DOHH2 (cell line): ENCODE results near the gene OOSP4A.

ENCODE experiments used
- H3F3A ChIP-seq: fragments of 200-600 bp; sonication (generic), shearing (Covaris generic); 2 replicates; pipeline ENCODE4 v1.6.0; 2016; ENCODE audit warnings: antibody characterized with exemption, mild to moderate bottlenecking; ENCODE audit not compliant: control insufficient read depth, insufficient read depth
- H3K27ac ChIP-seq: fragments of 200-600 bp; sonication (generic); 2 replicates; pipeline ENCODE4 v1.5.1; 2014; ENCODE audit warnings: low read depth, mild to moderate bottlenecking, low read length, moderate library complexity
- H3K27me3 ChIP-seq: fragments of 200-600 bp; sonication (generic); 2 replicates; pipeline ENCODE4 v1.6.1; 2014; ENCODE audit warnings: mild to moderate bottlenecking, low read length, mixed read lengths; ENCODE audit not compliant: control insufficient read depth
- H3K36me3 ChIP-seq: fragments of 200-600 bp; sonication (generic); 2 replicates; pipeline ENCODE4 v1.6.1; 2014; ENCODE audit warnings: mild to moderate bottlenecking, low read length, moderate library complexity, mixed read lengths; ENCODE audit not compliant: control insufficient read depth
- H3K4me1 ChIP-seq: fragments of 200-600 bp; sonication (generic); 2 replicates; pipeline ENCODE4 v1.6.1; 2014; ENCODE audit warnings: mild to moderate bottlenecking, low read length, mixed read lengths; ENCODE audit not compliant: control insufficient read depth
- H3K4me2 ChIP-seq: fragments of 200-600 bp; sonication (generic); 2 replicates; pipeline ENCODE4 v1.6.0; 2014; ENCODE audit warnings: mild to moderate bottlenecking, low read length, moderate library complexity
- H3K4me3 ChIP-seq: fragments of 200-600 bp; sonication (generic); 2 replicates; pipeline ENCODE4 v1.5.1; 2014; ENCODE audit warnings: mild to moderate bottlenecking, low read length, mixed read lengths
- H3K79me2 ChIP-seq: fragments of 200-600 bp; sonication (generic); 2 replicates; pipeline ENCODE4 v1.6.1; 2014; ENCODE audit warnings: mild to moderate bottlenecking, low read length, mixed read lengths; ENCODE audit not compliant: control insufficient read depth
- H3K9me2 ChIP-seq: fragments of 200-600 bp; sonication (generic); replicated peaks from 2 replicates; pipeline ENCODE4 v1.6.1; 2014; ENCODE audit warnings: mild to moderate bottlenecking, low read length, mixed read lengths; ENCODE audit not compliant: control insufficient read depth
- H3K9me3 ChIP-seq: fragments of 200-600 bp; sonication (generic); 2 replicates; pipeline ENCODE4 v1.6.1; 2014; ENCODE audit warnings: antibody characterized with exemption, low read length, mixed read lengths; ENCODE audit not compliant: control insufficient read depth, insufficient read depth
- H4K20me1 ChIP-seq: fragments of 200-600 bp; sonication (generic); 2 replicates; pipeline ENCODE4 v1.6.0; 2014; ENCODE audit warnings: low read depth, mild to moderate bottlenecking, antibody characterized with exemption, low read length, moderate library complexity; ENCODE audit not compliant: control insufficient read depth, insufficient read depth
- EZH2phosphoT487 ChIP-seq: fragments of 200-600 bp; sonication (generic); IDR thresholded peaks from 2 replicates; pipeline ENCODE4 v1.6.1; 2017; ENCODE audit warnings: borderline replicate concordance, mild to moderate bottlenecking, antibody characterized with exemption, low read length, moderate library complexity, mixed read lengths
- TF ChIP-seq, protein P1 (sequence below): fragments of 200-600 bp; sonication (generic); IDR thresholded peaks from one replicate; pipeline ENCODE4 v1.5.1; 2014; ENCODE audit warnings: antibody characterized with exemption, mild to moderate bottlenecking, low read depth, low read length; ENCODE audit not compliant: poor library complexity, severe bottlenecking

OOSP4A gene

DNA sequence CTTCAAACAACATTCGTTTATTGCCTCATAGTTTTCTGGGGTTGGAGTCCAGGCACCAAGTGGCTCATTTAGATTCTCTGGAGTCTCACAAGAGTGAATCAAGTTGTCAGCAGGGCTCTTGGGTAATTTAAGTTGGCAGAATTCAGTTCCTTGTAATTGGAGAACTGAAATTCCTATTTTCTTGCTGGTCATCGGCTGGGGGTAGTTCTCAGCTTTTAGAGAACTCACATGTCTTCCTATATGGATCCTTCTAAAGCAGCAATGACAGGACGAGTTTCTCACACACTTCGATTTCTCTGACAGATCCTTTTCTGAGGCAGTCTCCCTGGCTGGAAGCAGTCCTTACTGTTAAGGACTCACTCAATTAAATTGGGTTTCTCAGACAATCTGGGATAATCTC lies 35.9 kb downstream of the OOSP4A start:
- no peaks in the 10 kb centered on the region for H3K9me2 ChIP-seq
- no peaks in the 10 kb centered on the region for H4K20me1 ChIP-seq
- H3K9me3 ChIP-seq = no peaks in the 10 kb centered on the region
- H3K79me2 ChIP-seq = no peaks in the 10 kb centered on the region
- no peak overlapping the region for H3K4me3 ChIP-seq
- H3K36me3 ChIP-seq = no peaks in the 10 kb centered on the region
- no peaks in the 10 kb centered on the region for H3K4me1 ChIP-seq
- no peaks in the 10 kb centered on the region for H3K27me3 ChIP-seq
- no peak overlapping the region for H3K27ac ChIP-seq
- no peaks in the 10 kb centered on the region for H3F3A ChIP-seq
- H3K4me2 ChIP-seq = no peak overlapping the region
- TF ChIP-seq EZH2phosphoT487 = no peak
- TF ChIP-seq, protein P1, sequence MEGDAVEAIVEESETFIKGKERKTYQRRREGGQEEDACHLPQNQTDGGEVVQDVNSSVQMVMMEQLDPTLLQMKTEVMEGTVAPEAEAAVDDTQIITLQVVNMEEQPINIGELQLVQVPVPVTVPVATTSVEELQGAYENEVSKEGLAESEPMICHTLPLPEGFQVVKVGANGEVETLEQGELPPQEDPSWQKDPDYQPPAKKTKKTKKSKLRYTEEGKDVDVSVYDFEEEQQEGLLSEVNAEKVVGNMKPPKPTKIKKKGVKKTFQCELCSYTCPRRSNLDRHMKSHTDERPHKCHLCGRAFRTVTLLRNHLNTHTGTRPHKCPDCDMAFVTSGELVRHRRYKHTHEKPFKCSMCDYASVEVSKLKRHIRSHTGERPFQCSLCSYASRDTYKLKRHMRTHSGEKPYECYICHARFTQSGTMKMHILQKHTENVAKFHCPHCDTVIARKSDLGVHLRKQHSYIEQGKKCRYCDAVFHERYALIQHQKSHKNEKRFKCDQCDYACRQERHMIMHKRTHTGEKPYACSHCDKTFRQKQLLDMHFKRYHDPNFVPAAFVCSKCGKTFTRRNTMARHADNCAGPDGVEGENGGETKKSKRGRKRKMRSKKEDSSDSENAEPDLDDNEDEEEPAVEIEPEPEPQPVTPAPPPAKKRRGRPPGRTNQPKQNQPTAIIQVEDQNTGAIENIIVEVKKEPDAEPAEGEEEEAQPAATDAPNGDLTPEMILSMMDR = no peak

DNA sequence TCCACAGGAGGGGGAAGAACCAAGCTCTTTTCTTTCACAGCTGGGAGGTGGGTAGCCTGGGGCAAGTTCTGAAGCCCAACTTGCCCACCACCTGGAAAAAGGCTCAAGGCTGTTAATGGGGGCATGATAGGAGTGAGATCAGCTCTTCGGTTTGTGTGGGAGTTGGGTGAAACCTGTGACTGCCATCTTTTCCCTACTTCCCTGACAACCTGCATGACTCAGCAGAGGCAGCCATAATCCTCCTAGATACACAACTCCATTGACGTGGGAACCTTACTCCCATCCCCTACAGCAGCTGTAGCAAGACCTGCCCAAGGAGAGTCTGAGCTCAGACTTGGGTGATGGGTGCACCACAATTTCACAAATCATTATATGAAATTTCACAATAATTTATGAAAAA lies 39.9 kb downstream of the OOSP4A start:
- Histone ChIP-seq H3K79me2 (no peaks in the 10 kb centered on the region), H3K36me3 (no peaks in the 10 kb centered on the region), H3K27ac (no peak overlapping the region), H3K4me2 (no peak overlapping the region), H3K9me3 (no peaks in the 10 kb centered on the region), H4K20me1 (no peaks in the 10 kb centered on the region), H3K4me1 (no peaks in the 10 kb centered on the region), H3K4me3 (no peak overlapping the region), H3F3A (no peaks in the 10 kb centered on the region), H3K27me3 (no peaks in the 10 kb centered on the region), H3K9me2 (no peaks in the 10 kb centered on the region)
- TF ChIP-seq EZH2phosphoT487 = no peak
- TF ChIP-seq, protein P1 = no peak

- Histone ChIP-seq H3K4me3 (no peak overlapping the region), H3K36me3 (no peaks in the 10 kb centered on the region), H3K27ac (no peak overlapping the region), H4K20me1 (no peaks in the 10 kb centered on the region), H3K4me2 (no peak overlapping the region), H3K27me3 (no peaks in the 10 kb centered on the region), H3K9me2 (no peaks in the 10 kb centered on the region), H3F3A (no peaks in the 10 kb centered on the region), H3K9me3 (no peaks in the 10 kb centered on the region), H3K79me2 (no peaks in the 10 kb centered on the region), H3K4me1 (no peaks in the 10 kb centered on the region)
- TF ChIP-seq EZH2phosphoT487 = no peak
- TF ChIP-seq, protein P1 = no peak
Measured at GRCh38 chr11:60005360-60005759, 41.5 kb downstream of the OOSP4A start.

DNA sequence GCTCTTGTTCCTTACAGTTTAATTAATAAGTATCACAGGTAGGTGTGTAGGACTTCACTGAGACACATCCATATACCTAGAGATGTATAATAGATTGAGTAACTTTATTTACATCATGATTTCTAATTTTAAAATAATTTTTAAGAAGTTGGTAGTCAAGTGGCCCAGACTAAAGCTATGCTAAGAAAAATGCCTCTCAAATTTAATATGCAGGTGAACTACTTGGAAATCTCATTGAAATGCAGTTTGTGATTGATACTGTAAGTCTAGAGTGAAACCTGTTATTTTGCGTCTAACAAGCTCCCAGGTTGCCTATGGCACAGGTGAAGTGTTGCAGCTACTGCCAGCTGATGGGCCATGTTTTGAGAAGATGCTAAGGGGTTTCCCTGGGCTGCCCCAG lies 53.0 kb downstream of the OOSP4A start, which contains the start of gene OOSP4B:
OOSP4B (plus strand) TSS at position 301 of the 400 bp plus-strand sequence.
- Histone ChIP-seq H3K79me2 (no peaks in the 10 kb centered on the region), H3K4me2 (no peak within 1 kb of the TSS), H3K27me3 (no peaks in the 10 kb centered on the region), H3F3A (no peaks in the 10 kb centered on the region), H3K9me3 (no peaks in the 10 kb centered on the region), H3K36me3 (no peaks in the 10 kb centered on the region), H3K4me3 (no peak within 1 kb of the TSS), H4K20me1 (no peaks in the 10 kb centered on the region), H3K9me2 (no peaks in the 10 kb centered on the region), H3K4me1 (no peaks in the 10 kb centered on the region), H3K27ac (no peak within 1 kb of the TSS)
- TF ChIP-seq, protein P1 = no peak
- TF ChIP-seq EZH2phosphoT487 = no peak
